Erythroblast (primary cell): ENCODE results near the gene SAXO2.
"Not testable (repeated sequence)": the region's sequence is repeated elsewhere in the genome, so short reads cannot be mapped to it uniquely, and the experiment has no call there.

ENCODE experiments used
- GATA1 ChIP-seq: IDR thresholded peaks from 2 replicates; pipeline ENCODE4 v1.6.1; 2011; ENCODE audit warnings: low read depth, mild to moderate bottlenecking, control low read depth, low read length, moderate library complexity
- POLR2A ChIP-seq: IDR thresholded peaks from 2 replicates; pipeline ENCODE4 v1.6.1; 2011; ENCODE audit warnings: mild to moderate bottlenecking, low read length

GRCh38 chr15:82284381-82284780 lies 21.8 kb downstream of the SAXO2 start:
- not testable (repeated sequence) for TF ChIP-seq POLR2A, GATA1
